Transverse colon (tissue), 4 donors: ENCODE data around the gene SSTR5.

Source experiments
- EP300 ChIP-seq: sonication (generic); formaldehyde crosslinking; IDR thresholded peaks from one replicate; pipeline ENCODE4 v1.6.1; 2017; ENCODE audit warnings: antibody characterized with exemption, low read depth
- POLR2A ChIP-seq: fragments of 450-650 bp; IDR thresholded peaks from one replicate; pipeline ENCODE4 v1.6.1; 2016; ENCODE audit warnings: antibody characterized with exemption, mild to moderate bottlenecking, moderate library complexity
- POLR2AphosphoS5 ChIP-seq, 3 donors: sonication (generic); formaldehyde crosslinking; IDR thresholded peaks; one replicate each; pipeline ENCODE4 v1.6.1; 2016; ENCODE audit warnings: antibody characterized with exemption in 3 of 3
- TF ChIP-seq, protein P1 (sequence below), 5 experiments: fragments of 200-600 bp in 3 of 5; fragments of 450-650 bp in 2 of 5; sonication (generic) in 3 of 5; IDR thresholded peaks; 1 replicate in 2 of 5; 2 replicates in 3 of 5; pipeline ENCODE4 v1.5.1; 2016 to 2017; ENCODE audit warnings: antibody characterized with exemption in 5 of 5, inconsistent platforms in 3 of 5, mild to moderate bottlenecking in 2 of 5, moderate library complexity in 1 of 5

DNA sequence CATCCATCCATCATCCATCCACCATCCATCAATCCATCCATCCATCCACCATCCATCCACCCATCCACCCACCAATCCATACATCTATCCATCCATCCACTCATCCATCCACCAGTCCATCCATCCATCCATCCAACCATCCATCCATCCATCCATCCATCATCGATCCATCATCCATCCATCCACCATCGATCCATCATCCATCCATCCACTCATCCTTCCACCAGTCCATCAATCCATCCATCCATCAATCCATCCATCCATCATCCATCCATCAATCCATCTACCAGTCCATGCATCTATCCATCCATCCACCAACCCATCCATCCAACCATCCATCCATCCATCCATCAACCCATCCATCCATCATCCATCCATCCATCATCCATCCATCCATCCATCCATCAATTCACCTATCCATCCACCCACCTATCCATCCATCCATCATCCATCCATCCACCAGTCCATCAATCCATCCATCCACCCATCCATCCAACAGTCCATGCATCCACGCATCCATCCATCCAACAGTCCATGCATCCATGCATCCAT, 39.3 kb upstream of the SSTR5 start:
- TF ChIP-seq, protein P1, sequence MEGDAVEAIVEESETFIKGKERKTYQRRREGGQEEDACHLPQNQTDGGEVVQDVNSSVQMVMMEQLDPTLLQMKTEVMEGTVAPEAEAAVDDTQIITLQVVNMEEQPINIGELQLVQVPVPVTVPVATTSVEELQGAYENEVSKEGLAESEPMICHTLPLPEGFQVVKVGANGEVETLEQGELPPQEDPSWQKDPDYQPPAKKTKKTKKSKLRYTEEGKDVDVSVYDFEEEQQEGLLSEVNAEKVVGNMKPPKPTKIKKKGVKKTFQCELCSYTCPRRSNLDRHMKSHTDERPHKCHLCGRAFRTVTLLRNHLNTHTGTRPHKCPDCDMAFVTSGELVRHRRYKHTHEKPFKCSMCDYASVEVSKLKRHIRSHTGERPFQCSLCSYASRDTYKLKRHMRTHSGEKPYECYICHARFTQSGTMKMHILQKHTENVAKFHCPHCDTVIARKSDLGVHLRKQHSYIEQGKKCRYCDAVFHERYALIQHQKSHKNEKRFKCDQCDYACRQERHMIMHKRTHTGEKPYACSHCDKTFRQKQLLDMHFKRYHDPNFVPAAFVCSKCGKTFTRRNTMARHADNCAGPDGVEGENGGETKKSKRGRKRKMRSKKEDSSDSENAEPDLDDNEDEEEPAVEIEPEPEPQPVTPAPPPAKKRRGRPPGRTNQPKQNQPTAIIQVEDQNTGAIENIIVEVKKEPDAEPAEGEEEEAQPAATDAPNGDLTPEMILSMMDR (IDR thresholded peaks at IDR 0.05): no peak
- TF ChIP-seq EP300 (no peak), POLR2A (no peak), POLR2AphosphoS5 (IDR thresholded peaks at IDR 0.05) (no peak)
